Measurements from ENCODE around the gene RGS13. TPM values are rescaled to one million over a fixed set of nuclear protein-coding genes. Genes with fewer than 3 reads are reported as not detected.
"Not testable (repeated sequence)": the region's sequence is repeated elsewhere in the genome, so short reads cannot be mapped to it uniquely, and the experiment has no call there.

The RGS13 gene
- total and polyA plus RNA-seq, 2 donors (not counting 3 experiments of a cell fraction or from before 2014, with no cell fraction given): not detected

GRCh38 chr1:192682335-192682734 lies 46.4 kb downstream of the RGS13 start:
- Histone ChIP-seq H3K79me2 (ENCODE audit: control insufficient read depth, insufficient read depth, low read length) (no peaks in the 10 kb centered on the region), H3K9me3 (replicated peaks; ENCODE audit: control insufficient read depth, insufficient read depth, low read length) (no peaks in the 10 kb centered on the region), H3K27ac (ENCODE audit: insufficient read depth, low read depth, low read length) (no peak overlapping the region), H3K9me1 (replicated peaks; ENCODE audit: control insufficient read depth, extremely low read depth, insufficient read depth, low read length) (no peaks in the 10 kb centered on the region), H3K9ac (replicated peaks; ENCODE audit: extremely low read depth, insufficient read depth, low read length) (no peak overlapping the region), H2AFZ (ENCODE audit: low read depth, low read length) (no peak overlapping the region), H4K20me1 (replicated peaks; ENCODE audit: control insufficient read depth, extremely low read depth, insufficient read depth, low read length) (no peaks in the 10 kb centered on the region), H3K4me1 (ENCODE audit: control insufficient read depth, extremely low read depth, insufficient read depth, low read length) (no peaks in the 10 kb centered on the region), H3K36me3 (ENCODE audit: control insufficient read depth in 2 of 2, extremely low read depth in 1 of 2, insufficient read depth in 2 of 2, low read length in 2 of 2) (no peaks in the 10 kb centered on the region), H3K4me3 (replicated peaks in 1 of 3; ENCODE audit: insufficient read depth in 1 of 3, low read depth in 1 of 3, low read length in 3 of 3) (no peak overlapping the region), H3K4me2 (ENCODE audit: insufficient read depth, low read length) (peak overlapping the region; percentile 6), H3K27me3 (ENCODE audit: control insufficient read depth in 2 of 2, insufficient read depth in 2 of 2, low read length in 2 of 2) (no peaks in the 10 kb centered on the region)
- DNase-seq (ENCODE audit: low read depth, low spot score) (no peak), FAIRE-seq (no peak)
- intact Hi-C loops (cut with micrococcal nuclease) (no loop called here), dilution Hi-C loops (cut with MboI; ENCODE audit: extremely low pct_ligation_motif_present, low sequenced_read_pairs) (no loop called here)
- no TSS peak for BruUV-seq (replicated peaks)
- TF ChIP-seq, protein P1, sequence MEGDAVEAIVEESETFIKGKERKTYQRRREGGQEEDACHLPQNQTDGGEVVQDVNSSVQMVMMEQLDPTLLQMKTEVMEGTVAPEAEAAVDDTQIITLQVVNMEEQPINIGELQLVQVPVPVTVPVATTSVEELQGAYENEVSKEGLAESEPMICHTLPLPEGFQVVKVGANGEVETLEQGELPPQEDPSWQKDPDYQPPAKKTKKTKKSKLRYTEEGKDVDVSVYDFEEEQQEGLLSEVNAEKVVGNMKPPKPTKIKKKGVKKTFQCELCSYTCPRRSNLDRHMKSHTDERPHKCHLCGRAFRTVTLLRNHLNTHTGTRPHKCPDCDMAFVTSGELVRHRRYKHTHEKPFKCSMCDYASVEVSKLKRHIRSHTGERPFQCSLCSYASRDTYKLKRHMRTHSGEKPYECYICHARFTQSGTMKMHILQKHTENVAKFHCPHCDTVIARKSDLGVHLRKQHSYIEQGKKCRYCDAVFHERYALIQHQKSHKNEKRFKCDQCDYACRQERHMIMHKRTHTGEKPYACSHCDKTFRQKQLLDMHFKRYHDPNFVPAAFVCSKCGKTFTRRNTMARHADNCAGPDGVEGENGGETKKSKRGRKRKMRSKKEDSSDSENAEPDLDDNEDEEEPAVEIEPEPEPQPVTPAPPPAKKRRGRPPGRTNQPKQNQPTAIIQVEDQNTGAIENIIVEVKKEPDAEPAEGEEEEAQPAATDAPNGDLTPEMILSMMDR (IDR thresholded peaks at IDR 0.05; ENCODE audit: extremely low read depth in 1 of 2, insufficient read depth in 1 of 2, low read depth in 1 of 2, low read length in 2 of 2): no peak
- TF ChIP-seq EZH2 (IDR thresholded peaks at IDR 0.05; ENCODE audit: borderline replicate concordance, low read depth, low read length, severe bottlenecking) (no peak), FOS (IDR thresholded peaks at IDR 0.05; ENCODE audit: borderline replicate concordance, insufficient read depth, low read length) (no peak)
- ChIA-PET CTCF (no interaction called here), POLR2A (no interaction called here)

DNA sequence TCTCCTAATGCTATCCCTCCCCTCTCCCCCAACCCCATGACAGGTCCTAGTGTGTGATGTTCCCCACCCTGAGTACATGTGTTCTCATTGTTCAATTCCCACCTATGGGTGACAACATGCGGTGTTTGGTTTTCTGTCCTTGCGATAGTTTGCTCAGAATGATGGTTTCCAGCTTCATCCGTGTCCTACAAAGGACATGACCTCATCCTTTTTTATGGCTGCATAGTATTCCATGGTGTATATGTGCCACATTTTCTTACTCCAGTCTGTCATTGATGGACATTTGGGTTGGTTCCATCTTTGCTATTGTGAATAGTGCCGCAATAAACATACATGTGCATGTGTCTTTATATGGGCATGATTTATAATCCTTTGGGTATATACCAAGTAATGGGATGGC lies 47.1 kb downstream of the RGS13 start:
- CTCF ChIA-PET; H3K36me3 ChIP-seq (ENCODE audit: control insufficient read depth in 2 of 2, extremely low read depth in 1 of 2, insufficient read depth in 2 of 2, low read length in 2 of 2); DNase-seq (ENCODE audit: low read depth, low spot score); H3K9me3 ChIP-seq (replicated peaks; ENCODE audit: control insufficient read depth, insufficient read depth, low read length); H3K4me3 ChIP-seq (replicated peaks in 1 of 3; ENCODE audit: insufficient read depth in 1 of 3, low read depth in 1 of 3, low read length in 3 of 3); H3K27ac ChIP-seq (ENCODE audit: insufficient read depth, low read depth, low read length); H3K4me2 ChIP-seq (ENCODE audit: insufficient read depth, low read length); H4K20me1 ChIP-seq (replicated peaks; ENCODE audit: control insufficient read depth, extremely low read depth, insufficient read depth, low read length); H3K9me1 ChIP-seq (replicated peaks; ENCODE audit: control insufficient read depth, extremely low read depth, insufficient read depth, low read length); FAIRE-seq; H3K79me2 ChIP-seq (ENCODE audit: control insufficient read depth, insufficient read depth, low read length); intact Hi-C loops (cut with micrococcal nuclease); H2AFZ ChIP-seq (ENCODE audit: low read depth, low read length); dilution Hi-C loops (cut with MboI; ENCODE audit: extremely low pct_ligation_motif_present, low sequenced_read_pairs); BruUV-seq (replicated peaks); H3K9ac ChIP-seq (replicated peaks; ENCODE audit: extremely low read depth, insufficient read depth, low read length); H3K4me1 ChIP-seq (ENCODE audit: control insufficient read depth, extremely low read depth, insufficient read depth, low read length); POLR2A ChIA-PET; H3K27me3 ChIP-seq (ENCODE audit: control insufficient read depth in 2 of 2, insufficient read depth in 2 of 2, low read length in 2 of 2): not testable (repeated sequence)

Data from endothelial cell of umbilical vein (primary cell).